Stimulated activated CD4-positive, alpha-beta T cell treated with anti-CD3 and anti-CD28 coated beads, Interleukin-4, amount 100 ng/mL, for 48 hours (primary cell): ENCODE data around the gene PSMB10.
"Not testable (repeated sequence)": the region's sequence is repeated elsewhere in the genome, so short reads cannot be mapped to it uniquely, and the experiment has no call there.

ENCODE experiments used
- DNase-seq, 2 donors: peaks; one replicate each; pipeline ENCODE4 v3.0.0-alpha.2; 2020; ENCODE audit warnings: low read depth in 2 of 2

The PSMB10 gene

GRCh38 chr16:67936124-67936879 is at the start of gene PSMB10:
Gene PSMB10, minus strand, starts transcription at chr16:67936850. Its CDS starts 101 bp downstream, at chr16:67936749.
- DNase-seq: no peak

- no peak for DNase-seq
These were observed 45.5 kb upstream of the PSMB10 start for GRCh38 chr16:67982011-67982696.

GRCh38 chr16:67979955-67980678 is 43.5 kb upstream of the PSMB10 start, which contains the start of gene DPEP3:
Gene DPEP3, minus strand, starts transcription at chr16:67980499. Its CDS starts 119 bp downstream, at chr16:67980380.
- DNase-seq: no peak

GRCh38 chr16:67977469-67978227 is 41.0 kb upstream of the PSMB10 start:
- no peak for DNase-seq

- no peak for DNase-seq
These were observed 40.4 kb upstream of the PSMB10 start for GRCh38 chr16:67977005-67977404.

- DNase-seq: no peak
These were observed 39.6 kb upstream of the PSMB10 start for GRCh38 chr16:67976205-67976604.

- DNase-seq: no peak
These were observed 38.9 kb upstream of the PSMB10 start for GRCh38 chr16:67975321-67976105.

GRCh38 chr16:67972285-67972684 is 35.6 kb upstream of the PSMB10 start:
- not testable (repeated sequence) for DNase-seq

GRCh38 chr16:67971111-67971510 is 34.5 kb upstream of the PSMB10 start:
- no peak for DNase-seq

GRCh38 chr16:67969254-67970039 is 32.8 kb upstream of the PSMB10 start:
- DNase-seq: no peak

GRCh38 chr16:67968400-67969253 is 32.0 kb upstream of the PSMB10 start, which contains the start of gene SLC12A4:
Gene SLC12A4, minus strand, starts transcription at chr16:67968637. Its CDS starts 84 bp downstream, at chr16:67968553.
- DNase-seq: peak; percentile 85 to 88

- no peak for DNase-seq
These were observed 31.3 kb upstream of the PSMB10 start for GRCh38 chr16:67967958-67968399.

- DNase-seq: no peak
These were observed 30.7 kb upstream of the PSMB10 start for GRCh38 chr16:67967183-67967957.

- no peak for DNase-seq
These were observed 30.0 kb upstream of the PSMB10 start for GRCh38 chr16:67966549-67967182.

GRCh38 chr16:67965668-67966548 is 29.3 kb upstream of the PSMB10 start:
- no peak for DNase-seq

- DNase-seq: no peak
These were observed 28.0 kb upstream of the PSMB10 start for GRCh38 chr16:67964477-67965131.
